HG03066 (cell line): ENCODE measurements around the gene NPRL2.

Source experiments
- ATAC-seq: cut with Tn5 transposase; IDR thresholded peaks from one replicate; pipeline ENCODE4 v1.9.1; 2021; ENCODE audit warnings: low read depth; ENCODE audit not compliant: unreplicated experiment

NPRL2 gene

DNA sequence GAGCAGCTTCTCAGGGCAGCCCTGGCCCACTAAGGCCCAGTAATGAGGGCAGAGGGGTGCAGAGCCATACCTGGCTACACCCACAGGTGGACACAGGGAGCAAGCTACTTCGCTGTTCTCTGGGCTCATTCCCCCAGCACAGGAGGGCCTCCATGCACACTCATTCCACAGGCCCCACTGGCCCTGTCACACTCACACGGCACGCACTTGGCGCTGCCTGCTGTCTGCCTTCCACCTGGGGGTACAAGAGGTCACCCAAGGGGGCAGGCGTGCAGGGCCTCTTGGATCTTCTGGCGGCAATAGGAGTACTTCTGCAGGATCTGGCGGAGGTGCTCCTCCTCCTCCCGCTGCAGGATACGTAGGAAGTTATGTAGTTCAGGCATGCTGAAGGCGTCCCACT, 20.2 kb downstream of the NPRL2 start:
- ATAC-seq: no peak

DNA sequence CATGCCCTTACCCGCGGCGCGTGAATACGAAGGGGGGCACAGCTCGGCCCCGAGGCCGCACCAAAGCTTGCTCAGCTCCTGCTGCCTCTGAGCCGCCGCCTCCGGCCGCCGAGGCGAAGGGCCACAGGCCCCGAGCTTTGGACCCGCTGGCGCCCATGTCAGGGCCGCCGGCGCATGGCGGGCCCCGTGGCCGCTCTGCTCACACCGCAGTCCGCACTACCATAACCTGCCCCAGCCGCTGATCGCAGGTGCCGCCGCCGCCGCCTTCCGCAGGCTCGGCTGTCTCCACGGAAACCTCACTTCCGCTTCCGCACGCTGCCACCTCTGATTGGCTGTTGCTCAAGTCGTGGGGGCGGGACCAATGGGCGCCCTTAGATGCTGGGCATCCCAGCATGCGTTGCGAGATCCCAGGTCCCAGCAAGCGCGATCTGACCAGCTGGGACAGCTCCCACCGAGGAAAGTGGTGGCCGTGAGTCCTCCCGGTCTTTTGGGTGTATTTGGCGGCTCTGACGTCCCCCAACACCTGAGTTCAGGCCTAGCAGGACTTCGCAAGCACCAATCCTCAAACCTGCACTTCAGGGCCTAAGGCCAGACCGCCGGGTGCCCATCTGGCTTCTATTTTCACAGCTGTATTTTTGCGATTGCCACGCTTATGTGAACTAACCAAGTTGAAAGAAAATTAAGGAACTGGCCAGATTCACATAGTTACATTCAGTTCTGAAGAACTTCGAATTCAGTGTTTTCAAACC, 22.5 kb downstream of the NPRL2 start, which contains the start of gene TUSC2:
TUSC2 (minus strand) TSS at position 281 of the 749 bp plus-strand sequence; CDS start at position 157, 124 bp downstream.
- ATAC-seq: peak; percentile 95

DNA sequence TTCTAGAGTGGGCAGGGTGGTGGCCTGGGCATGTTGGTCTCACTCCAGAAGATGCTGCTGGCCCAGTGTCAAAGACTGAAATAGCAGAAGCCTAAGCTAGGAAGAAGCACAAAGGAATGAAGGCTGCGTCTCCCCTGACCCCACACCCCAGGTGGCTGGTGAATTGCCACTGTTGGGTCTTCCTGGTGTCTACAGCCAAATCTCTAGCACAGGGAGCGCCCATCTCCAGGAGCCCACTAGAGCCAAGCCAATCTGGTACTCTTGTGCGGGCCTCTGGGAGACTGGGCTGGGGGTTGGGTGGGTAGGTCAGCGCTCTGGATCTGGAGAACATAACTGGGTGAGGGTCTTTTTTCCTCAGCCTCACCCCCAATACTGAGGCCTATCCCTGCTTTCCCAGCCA, 23.4 kb downstream of the NPRL2 start:
- no peak for ATAC-seq

DNA sequence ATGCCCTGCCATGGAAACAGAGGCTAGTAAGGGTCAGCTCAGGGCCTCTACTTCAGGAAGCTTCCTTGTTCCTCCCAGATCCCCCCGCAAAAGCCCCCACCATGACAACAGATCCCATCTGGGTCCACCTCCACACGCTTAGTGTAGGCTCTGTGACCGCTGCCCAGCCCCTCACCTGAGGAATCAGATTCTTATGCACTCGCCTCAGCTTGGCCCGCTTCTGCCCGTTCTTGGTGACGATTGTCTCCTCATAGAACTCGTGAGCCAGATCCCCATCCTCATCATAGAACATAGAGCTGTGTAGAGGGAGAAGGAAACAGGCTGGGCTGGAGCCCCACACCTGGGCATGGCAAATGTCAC, 24.4 kb downstream of the NPRL2 start:
- no peak for ATAC-seq

DNA sequence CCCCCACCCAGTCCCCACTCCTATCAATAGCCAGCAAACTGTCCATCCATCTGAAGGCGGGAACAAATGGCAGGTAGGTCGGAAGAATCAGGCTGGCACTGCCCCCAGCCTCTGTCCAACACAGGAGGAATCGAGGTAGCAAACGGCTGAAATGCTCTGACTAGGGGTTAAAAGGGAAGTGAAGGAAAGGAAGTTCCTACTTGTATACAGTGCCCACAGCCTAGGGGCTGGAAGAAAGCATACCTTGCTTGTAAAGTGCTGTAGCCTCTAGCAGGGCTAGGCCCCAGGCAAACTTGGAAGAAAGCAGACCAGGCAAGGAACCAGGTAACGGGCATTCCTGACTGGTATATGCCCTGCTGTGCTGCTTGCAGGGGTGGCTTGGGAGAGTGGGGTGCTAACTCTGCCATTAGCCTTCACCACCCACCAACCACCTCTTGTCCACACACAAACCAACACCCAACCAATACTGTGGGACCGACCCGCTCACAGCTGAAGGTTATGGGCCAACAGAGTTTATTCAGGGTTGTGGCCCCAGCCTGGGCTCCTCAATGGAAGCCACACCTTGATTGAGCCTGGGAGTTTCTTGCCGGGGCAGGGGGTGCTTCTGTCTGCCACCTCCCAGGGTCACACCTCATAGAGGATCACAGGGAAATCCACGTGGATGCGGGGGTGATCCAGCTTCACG, 24.9 kb downstream of the NPRL2 start:
- no peak for ATAC-seq

DNA sequence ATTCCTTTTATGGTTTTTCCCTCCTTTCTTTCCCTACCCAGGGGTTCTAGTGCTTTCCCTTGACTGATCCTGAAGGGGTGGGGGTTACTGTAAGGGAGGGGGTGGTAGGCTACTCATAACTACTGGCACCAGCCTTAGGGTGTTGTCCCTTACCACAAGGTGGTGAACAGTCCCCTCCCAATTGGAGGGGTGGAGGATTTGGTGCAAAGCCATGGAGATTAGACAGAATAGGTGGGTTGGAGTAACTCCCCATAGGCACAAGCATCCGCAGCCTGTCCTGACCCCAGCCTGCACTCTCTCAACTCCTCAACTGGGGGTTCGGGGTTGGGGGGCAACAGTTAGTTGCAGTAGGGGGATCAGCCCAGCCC, 25.5 kb downstream of the NPRL2 start:
- no peak for ATAC-seq

DNA sequence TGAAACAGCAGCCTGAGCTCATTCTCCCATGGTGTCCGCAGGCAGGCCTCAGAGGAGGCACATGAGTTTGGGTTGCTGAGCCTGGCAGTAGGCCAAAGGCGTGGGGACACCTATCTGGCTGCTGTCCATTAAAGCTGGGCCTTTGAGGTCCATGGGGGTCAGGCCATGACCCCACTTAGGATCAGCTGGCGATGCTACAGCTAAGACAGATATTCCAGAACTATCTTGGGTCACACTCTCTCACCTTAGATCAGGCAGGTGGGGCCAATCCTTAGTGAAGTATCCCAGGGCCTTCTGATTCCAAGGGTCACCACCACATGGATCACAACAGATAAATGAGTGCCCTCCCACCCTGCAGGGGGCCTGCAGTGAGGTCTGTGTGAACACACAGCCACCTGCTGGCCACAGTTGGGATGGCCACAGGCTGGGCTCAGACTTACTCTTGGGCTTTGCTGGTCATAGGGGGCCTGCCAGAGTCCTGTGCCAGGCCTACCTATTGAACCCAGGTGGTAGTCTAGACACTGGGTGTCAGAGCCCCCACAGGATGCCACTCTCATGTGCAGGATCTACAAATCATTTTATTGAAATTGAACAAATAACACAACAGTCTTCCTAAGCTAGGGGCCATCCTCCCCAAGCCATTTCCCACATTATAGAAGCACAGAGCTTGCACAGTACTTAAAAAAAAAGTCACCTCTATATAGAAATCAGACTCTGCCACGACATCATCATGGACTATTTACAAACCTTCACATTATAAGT, 26.0 kb downstream of the NPRL2 start:
- ATAC-seq: no peak

DNA sequence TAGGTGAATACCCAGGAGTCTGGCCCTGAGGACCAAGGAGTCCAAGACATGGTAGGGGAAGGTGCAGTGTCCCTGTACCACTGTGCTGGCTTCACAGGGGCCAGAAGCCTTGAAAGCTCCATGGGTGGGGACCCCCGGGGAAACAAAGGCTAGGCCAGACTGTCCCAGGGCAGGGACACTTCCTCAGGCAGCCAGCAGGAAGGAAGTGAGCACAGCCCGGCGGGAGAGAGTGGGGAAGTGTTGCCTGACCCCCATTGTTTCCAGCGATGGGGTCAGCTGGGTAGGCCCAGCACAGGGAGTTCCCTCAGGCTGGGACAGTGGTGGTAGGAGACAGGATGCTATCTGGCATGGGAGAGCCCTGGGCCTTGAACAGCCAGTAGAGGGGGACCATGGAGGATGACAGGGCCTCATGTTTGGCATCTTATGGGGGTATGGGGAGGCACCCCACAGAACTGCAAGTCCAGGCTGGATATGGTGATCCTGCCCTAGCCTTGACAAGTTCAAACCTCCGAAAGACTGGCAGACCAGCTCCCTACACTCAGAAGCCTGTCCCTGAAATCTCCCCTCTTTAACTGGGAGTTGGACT, 26.9 kb downstream of the NPRL2 start:
- ATAC-seq: no peak

DNA sequence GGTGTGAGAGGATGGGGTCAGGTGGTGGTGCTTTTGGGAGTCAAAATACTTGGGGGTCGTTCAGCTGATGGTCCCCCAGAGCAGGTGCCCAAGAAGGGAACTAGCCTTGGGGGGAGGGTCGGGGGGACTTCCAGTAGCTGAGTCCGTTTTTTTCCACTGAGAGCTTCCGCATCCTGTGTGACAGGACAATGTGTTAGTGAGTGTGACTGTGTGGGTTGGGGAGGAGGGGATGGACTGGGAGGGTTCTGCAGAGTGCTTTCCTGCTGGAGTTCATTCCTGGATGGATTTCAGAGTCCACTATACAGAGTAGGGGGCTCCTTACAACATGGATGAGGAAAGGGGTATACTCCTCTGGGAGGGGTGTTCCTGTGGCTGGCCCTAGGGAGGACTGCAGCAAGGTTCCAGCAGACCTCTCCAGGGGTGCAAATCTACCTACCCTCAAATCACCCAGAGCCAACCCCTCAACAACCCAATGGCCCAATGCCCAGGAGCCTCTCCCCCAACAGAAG, 27.4 kb downstream of the NPRL2 start:
- no peak for ATAC-seq

DNA sequence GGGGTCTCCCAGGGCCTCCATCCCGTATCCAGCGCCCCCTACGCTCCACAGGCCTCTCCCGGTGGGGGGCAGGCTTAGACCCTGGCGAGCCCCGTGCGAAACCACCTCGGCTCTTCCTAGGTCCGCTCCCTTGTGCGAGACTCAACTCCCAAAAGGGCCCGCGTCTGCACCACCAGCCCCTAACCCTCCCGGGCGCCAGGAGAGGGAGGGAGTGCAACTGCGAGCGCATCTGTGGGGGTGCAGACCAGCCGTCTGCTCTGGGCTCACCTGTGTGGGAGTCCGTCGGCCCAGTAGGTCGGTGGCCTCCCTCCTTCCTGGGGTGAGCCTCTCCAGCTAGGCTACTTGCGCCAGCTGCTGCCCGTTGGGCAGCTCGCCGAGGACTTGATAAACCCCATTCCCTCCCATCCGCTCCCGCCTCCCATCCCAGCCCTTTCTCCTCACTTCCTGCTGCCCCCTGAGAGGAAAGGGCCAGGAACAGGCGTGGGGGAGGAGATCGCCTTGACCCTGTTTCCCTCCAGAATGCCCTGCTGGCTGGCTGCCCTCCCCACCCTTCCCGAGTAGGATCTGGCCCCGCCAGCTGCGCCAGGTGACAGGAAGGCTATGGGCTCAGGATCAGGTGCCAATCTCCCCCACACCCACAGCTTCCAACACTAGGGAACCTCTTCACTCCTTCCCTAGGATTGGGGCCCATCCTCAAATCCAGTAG, 28.0 kb downstream of the NPRL2 start, which contains the start of gene HYAL2:
HYAL2 (minus strand) TSS at position 360 of the 706 bp plus-strand sequence. CDS start 2,256 bp downstream, outside the sequence.
- ATAC-seq: no peak

DNA sequence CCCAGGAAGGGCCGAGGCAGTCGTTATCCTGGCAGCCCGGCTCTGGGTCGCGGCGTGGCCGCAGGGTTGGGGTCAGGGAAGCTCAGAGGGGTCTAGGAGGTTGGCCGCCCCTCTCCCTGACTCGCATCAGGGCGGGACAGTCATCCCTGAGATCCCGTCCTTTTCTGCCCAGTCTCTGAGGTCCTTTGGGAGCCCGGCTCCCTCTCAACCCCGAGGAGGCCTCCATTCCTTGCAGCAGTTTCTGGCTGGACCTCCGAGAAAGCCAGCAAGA, 28.5 kb downstream of the NPRL2 start:
- ATAC-seq: no peak

DNA sequence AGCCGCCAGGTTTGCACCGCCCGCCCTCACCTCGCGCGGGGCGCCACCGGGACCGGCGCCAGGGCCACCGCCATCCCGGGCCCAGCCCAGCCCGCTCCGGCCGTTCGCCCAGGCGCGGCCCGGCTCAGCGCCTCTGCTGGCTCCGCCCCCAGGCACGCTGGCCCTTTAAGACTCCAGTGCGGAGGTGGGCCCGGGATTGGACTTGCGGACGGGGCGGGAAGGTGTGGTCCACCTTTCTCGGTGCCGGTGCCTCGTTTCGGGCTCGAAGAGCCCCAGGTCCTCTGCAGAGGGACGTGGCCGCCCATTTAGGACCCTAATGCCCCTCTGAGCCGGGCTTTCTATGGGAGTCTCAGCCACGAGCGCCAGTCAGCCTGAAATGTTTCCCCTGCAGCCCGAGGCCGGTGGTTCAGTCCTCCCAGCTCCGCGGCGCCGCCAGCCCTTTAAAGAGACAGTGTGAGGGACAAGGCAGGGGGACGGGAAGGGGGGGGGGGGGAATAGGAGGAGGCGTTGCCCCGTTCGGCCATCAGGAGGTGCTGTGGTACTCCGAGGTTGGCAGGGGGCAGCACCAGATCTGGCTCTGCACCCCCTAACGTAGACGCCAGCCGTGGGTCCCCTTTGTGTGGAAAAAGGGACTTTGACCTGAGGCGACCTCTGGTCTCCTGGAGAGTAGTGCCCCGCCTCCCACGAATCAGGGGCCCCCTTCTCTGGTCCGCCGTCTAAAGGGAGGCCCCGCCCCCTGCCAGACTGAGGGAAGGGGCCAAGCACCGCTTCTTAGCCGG, 29.1 kb downstream of the NPRL2 start:
- peak; percentile 82 for ATAC-seq

DNA sequence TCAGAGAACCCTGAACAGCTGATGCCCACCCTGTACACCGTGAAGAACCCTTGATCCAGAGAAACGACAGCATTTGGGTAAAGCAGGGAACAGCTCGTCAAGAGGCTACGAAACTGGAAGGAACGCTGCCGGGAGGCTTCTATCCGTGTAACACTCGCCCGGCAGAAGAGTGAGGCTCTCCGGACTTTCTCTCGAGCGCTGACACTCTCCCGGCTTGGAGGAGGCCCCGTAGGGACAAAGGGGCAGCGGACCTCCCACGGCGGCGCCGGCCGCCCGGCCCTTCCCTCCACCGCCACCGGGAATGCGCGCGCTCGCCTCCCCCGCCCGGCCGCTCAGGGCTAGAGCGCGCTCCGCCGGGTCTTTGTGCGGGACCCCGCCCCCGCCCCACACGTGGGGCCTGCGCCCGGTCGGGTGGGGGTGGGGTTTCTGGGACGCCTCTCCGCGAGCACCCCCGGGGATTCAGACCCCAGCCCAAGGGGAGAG, 29.7 kb downstream of the NPRL2 start:
- peak; percentile 45 for ATAC-seq

DNA sequence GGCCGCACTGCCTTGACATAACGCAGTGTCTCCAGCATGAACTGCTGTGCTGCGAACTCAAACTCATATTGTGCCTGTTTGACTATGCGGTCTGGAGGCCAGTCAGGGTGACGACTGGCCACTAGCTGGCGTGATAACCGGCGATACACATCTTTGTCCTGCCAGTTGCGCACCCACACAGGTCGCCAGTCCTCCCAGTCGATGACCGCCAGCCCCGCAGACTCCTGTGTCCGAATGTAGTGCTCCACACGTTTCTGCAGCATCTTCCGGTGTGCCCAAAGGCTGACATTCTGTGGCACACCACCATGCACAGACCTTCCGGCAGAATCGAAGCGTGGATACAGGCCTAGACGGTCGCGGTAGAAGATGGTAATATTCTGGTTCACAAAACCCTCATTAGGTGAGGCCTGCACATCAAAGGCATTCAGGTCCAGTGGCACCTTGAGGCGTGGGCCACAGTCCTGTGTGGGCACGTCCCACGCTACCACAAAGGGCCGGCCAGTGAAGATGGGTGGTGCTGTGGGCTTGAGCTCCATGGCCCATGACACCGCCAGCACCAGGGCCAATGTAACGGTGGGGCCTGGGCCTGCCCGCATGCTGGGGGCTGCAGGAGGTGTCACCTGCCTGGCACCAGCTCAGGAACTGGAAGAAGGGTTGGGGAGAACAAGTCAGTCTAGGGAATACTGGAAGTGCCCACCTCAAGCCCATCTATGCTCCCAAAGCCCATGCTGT, 30.5 kb downstream of the NPRL2 start:
- no peak for ATAC-seq

DNA sequence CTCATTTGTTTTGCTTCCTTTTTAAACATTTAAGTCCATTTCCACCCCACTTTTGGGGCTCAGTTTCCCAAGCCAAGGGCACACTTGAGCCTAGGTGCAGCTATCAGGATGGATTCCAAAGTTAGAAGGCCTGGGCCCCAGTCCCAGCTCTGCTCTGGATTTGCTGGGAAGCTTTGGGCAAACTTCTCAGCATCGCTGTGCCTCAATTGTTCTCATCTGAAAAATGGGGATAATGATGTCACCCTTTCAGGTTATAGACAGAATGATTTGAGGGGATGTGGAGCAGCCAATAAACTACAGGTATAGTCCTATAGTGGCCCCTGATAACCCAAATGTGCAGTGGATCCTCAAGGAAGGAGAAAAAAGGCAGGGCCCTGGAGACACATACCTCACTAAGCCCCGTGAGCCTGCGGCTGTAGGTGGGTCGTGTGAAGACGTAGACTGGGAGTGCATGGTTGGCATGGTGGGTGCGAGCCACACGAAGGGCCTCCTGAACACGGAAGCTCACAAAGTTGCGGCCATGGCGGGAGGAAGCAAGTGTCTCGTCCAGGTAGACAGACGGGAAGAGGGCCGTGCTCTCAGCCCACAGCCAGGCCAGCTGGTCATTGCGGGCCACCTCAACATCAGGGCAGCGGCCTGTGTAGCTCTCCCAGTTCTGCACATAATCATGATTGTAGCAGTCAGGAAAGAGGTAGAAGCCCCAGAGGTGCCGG, 31.2 kb downstream of the NPRL2 start:
- ATAC-seq: no peak

DNA sequence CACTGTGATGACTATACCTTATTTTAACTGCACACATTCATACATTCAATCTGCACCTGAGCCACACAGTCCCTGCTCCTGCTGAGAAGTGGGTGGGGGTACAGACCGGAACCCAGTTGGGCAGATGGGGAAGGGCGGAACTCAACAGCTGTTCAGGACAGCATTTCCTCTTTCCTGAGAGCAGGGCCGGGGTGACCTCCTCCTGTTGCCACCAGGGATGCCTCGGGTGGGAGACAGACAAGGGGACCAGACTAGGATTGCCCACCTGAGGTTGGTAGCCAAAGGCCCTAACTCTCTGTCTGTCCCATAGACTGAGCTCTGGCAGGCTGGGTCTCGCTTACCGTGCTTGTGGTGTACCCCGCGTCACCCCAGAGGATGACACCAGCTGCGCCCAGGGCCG, 32.0 kb downstream of the NPRL2 start:
- ATAC-seq: no peak

DNA sequence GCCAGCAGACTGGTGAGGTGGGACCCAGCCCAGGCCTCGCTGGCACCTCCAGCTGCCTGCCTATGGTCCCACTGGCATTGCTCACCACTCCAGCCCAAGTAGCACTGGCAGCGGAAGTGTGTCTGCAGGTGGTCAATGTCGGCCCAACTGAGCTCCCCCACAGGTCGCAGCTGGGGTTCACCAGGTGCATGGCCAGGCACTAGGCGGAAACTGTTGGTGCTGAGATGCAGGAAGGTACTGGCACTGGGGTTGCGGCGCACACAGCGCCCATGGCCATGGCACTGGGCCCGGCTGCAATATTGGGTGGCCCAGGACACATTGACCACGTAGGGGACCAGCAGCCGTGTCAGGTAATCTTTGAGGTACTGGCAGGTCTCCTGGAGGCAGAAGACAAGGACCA, 32.4 kb downstream of the NPRL2 start:
- no peak for ATAC-seq

DNA sequence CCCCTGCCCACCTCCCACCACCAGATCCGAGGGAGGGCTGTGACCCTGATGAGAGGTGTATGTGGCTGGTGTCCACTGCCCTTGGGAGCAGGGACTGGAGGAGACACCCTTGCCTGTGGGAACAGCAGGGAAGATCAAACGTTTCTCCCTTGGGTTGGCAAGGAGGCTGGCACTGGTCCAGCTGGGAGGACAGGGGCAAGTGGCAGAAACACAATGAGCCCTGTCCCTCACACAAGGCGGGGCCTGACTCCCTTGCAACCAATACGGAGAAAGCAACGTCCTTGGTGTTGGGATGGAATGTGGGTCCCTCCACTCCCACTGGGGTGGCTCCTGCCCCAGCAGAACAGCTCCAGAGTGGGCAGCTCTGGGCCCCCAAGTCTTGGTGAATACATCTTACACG, 33.3 kb downstream of the NPRL2 start:
- no peak for ATAC-seq
